H1 (cell line): ENCODE data around the gene LRRC41. TPM values are rescaled to one million over a fixed set of nuclear protein-coding genes. Genes with fewer than 3 reads are reported as not detected.
A peak's percentile ranks its signal among the peaks of the same experiment; 100 is the strongest.
"Not testable (repeated sequence)": the region's sequence is repeated elsewhere in the genome, so short reads cannot be mapped to it uniquely, and the experiment has no call there.

Experiments used
- CTCF ChIA-PET: fragments of 300-600 bp; sonication (Branson Sonifier 250); formaldehyde crosslinking; loops from one replicate; lab custom pipeline; 2021; ENCODE audit not compliant: partially characterized antibody; lab: Charles Lee
- POLR2A ChIA-PET: fragments of 300-600 bp; sonication (Branson Sonifier 250); formaldehyde crosslinking; loops from one replicate; lab custom pipeline; 2021; ENCODE audit warnings: inconsistent platforms; ENCODE audit not compliant: partially characterized antibody; lab: Charles Lee
- DNase-seq, 2 experiments: peaks; one replicate each; pipeline versions ENCODE4 v3.0.0 to v3.0.0-alpha.2; 2010 to 2022; ENCODE audit warnings: low spot score in 2 of 2, low read depth in 1 of 2, mixed read lengths in 1 of 2
- FAIRE-seq: peaks from 2 replicates; lab custom pipeline; 2011; peaks lifted over from hg19 to GRCh38; lab: Jason Lieb, UNC
- H2AFZ ChIP-seq: 2 replicates; pipeline ENCODE4 v1.8.1; 2012; ENCODE audit warnings: low read length, inconsistent platforms
- H2AK5ac ChIP-seq: 2 replicates; pipeline ENCODE4 v1.6.1; 2013; ENCODE audit warnings: low read depth, low read length
- H2BK120ac ChIP-seq: replicated peaks from 2 replicates; pipeline ENCODE3; 2013; ENCODE audit warnings: low read depth, low read length, inconsistent platforms
- H2BK12ac ChIP-seq: 2 replicates; pipeline ENCODE4 v1.6.1; 2013; ENCODE audit warnings: low read depth, low read length
- H2BK15ac ChIP-seq: 2 replicates; pipeline ENCODE4 v1.6.1; 2013; ENCODE audit warnings: low read length
- H2BK20ac ChIP-seq: 2 replicates; pipeline ENCODE4 v1.6.1; 2013; ENCODE audit warnings: low read length
- H2BK5ac ChIP-seq: 2 replicates; pipeline ENCODE4 v1.6.1; 2013; ENCODE audit warnings: low read depth, low read length
- H3K14ac ChIP-seq: 2 replicates; pipeline ENCODE4 v1.6.1; 2013; ENCODE audit warnings: inconsistent platforms; ENCODE audit not compliant: insufficient read length
- H3K18ac ChIP-seq: 2 replicates; pipeline ENCODE4 v1.6.1; 2013; ENCODE audit warnings: low read length; ENCODE audit errors: extremely low read depth
- H3K23ac ChIP-seq: 2 replicates; pipeline ENCODE4 v1.6.1; 2013; ENCODE audit warnings: inconsistent platforms; ENCODE audit not compliant: insufficient read length
- H3K23me2 ChIP-seq: 2 replicates; pipeline ENCODE4 v1.6.1; 2013; ENCODE audit warnings: low read depth, low read length
- H3K27ac ChIP-seq: 2 replicates; pipeline ENCODE4 v1.6.1; 2011; ENCODE audit warnings: low read depth, low read length, inconsistent platforms
- H3K27me3 ChIP-seq, 4 experiments: replicated peaks in 1 of 4; 1 replicate in 1 of 4; 2 replicates in 3 of 4; pipeline versions ENCODE4 v1.6.1 to v1.8.1; 2011 to 2013; ENCODE audit warnings: low read length in 3 of 4, mild to moderate bottlenecking in 3 of 4, inconsistent platforms in 2 of 4, mixed read lengths in 2 of 4, moderate library complexity in 1 of 4; ENCODE audit not compliant: control insufficient read depth in 3 of 4, insufficient read depth in 3 of 4; ENCODE audit errors: extremely low read depth in 1 of 4
- H3K36me3 ChIP-seq, 4 experiments: 2 replicates each; pipeline versions ENCODE4 v1.6.1 to v1.8.1; 2011 to 2013; ENCODE audit warnings: mild to moderate bottlenecking in 4 of 4, low read length in 3 of 4, moderate library complexity in 2 of 4, control low read depth in 1 of 4, inconsistent platforms in 1 of 4; ENCODE audit not compliant: insufficient read depth in 4 of 4, control insufficient read depth in 2 of 4
- H3K4ac ChIP-seq: replicated peaks from 2 replicates; pipeline ENCODE3; 2013; ENCODE audit warnings: low read length, low read depth, mixed read lengths, inconsistent platforms; ENCODE audit not compliant: insufficient read length
- H3K4me1 ChIP-seq, 4 experiments: replicated peaks in 1 of 4; 1 replicate in 1 of 4; 2 replicates in 3 of 4; pipeline versions ENCODE4 v1.6.1 to v1.8.1; 2011 to 2013; ENCODE audit warnings: low read length in 3 of 4, inconsistent platforms in 2 of 4, mixed read lengths in 1 of 4; ENCODE audit not compliant: insufficient read depth in 4 of 4, control insufficient read depth in 3 of 4
- H3K4me2 ChIP-seq, 2 experiments: 2 replicates each; pipeline versions ENCODE4 v1.6.1 to v1.8.1; 2011 to 2013; ENCODE audit warnings: low read depth in 2 of 2, low read length in 2 of 2, control low read depth in 1 of 2, inconsistent platforms in 1 of 2, mild to moderate bottlenecking in 1 of 2; ENCODE audit not compliant: insufficient read depth in 1 of 2
- H3K4me3 ChIP-seq, 4 experiments: fragments of 200-600, 300-600 bp in 1 of 4; sonication (generic), shearing (Covaris generic), sonication (Bioruptor Twin) in 1 of 4; 2 replicates each; pipeline versions ENCODE4 v1.5.1 to v1.8.1; 2011 to 2016; ENCODE audit warnings: low read length in 4 of 4, low read depth in 3 of 4, control low read depth in 2 of 4, inconsistent platforms in 2 of 4, mild to moderate bottlenecking in 2 of 4, mixed read lengths in 1 of 4, moderate library complexity in 1 of 4; ENCODE audit not compliant: insufficient read depth in 2 of 4; ENCODE audit errors: extremely low read depth in 1 of 4
- H3K56ac ChIP-seq: replicated peaks from 2 replicates; pipeline ENCODE3; 2013; ENCODE audit warnings: low read depth, mild to moderate bottlenecking, mixed read lengths, low read length, inconsistent platforms; ENCODE audit not compliant: insufficient read length
- H3K79me1 ChIP-seq: 2 replicates; pipeline ENCODE4 v1.6.1; 2013; ENCODE audit warnings: low read depth, low read length, control low read depth
- H3K79me2 ChIP-seq, 2 experiments: 2 replicates each; pipeline versions ENCODE4 v1.6.1 to v1.8.1; 2012 to 2013; ENCODE audit warnings: low read length in 2 of 2, mild to moderate bottlenecking in 2 of 2, inconsistent platforms in 1 of 2; ENCODE audit not compliant: insufficient read depth in 2 of 2, control insufficient read depth in 1 of 2
- H3K9ac ChIP-seq, 4 experiments: replicated peaks in 1 of 4; 1 replicate in 1 of 4; 2 replicates in 3 of 4; pipeline versions ENCODE4 v1.6.1 to v1.8.1; 2011 to 2013; ENCODE audit warnings: low read depth in 3 of 4, low read length in 3 of 4, control low read depth in 2 of 4, mild to moderate bottlenecking in 2 of 4, moderate library complexity in 2 of 4, inconsistent platforms in 1 of 4; ENCODE audit errors: extremely low read depth in 1 of 4
- H3K9me3 ChIP-seq, 2 experiments: 2 replicates each; pipeline versions ENCODE4 v1.6.1 to v1.8.1; 2012 to 2013; ENCODE audit warnings: mild to moderate bottlenecking in 2 of 2, moderate library complexity in 2 of 2, control low read depth in 1 of 2, inconsistent platforms in 1 of 2, low read depth in 1 of 2, low read length in 1 of 2, mixed read lengths in 1 of 2; ENCODE audit not compliant: insufficient read depth in 2 of 2
- H4K20me1 ChIP-seq, 2 experiments: replicated peaks in 1 of 2; 2 replicates each; pipeline versions ENCODE3 to v1.8.1; 2011 to 2013; ENCODE audit warnings: inconsistent platforms in 2 of 2, low read length in 2 of 2, mild to moderate bottlenecking in 1 of 2; ENCODE audit not compliant: insufficient read depth in 2 of 2, control insufficient read depth in 1 of 2
- H4K5ac ChIP-seq: 2 replicates; pipeline ENCODE4 v1.6.1; 2013; ENCODE audit warnings: low read length, low read depth, mixed read lengths, inconsistent platforms; ENCODE audit not compliant: insufficient read length
- H4K8ac ChIP-seq: 2 replicates; pipeline ENCODE4 v1.8.0; 2013; ENCODE audit warnings: mild to moderate bottlenecking, moderate library complexity, low read length, inconsistent platforms; ENCODE audit not compliant: insufficient read depth; ENCODE audit errors: extremely low read depth
- H4K91ac ChIP-seq: replicated peaks from 2 replicates; pipeline ENCODE3; 2013; ENCODE audit warnings: low read length, mixed read lengths, inconsistent platforms; ENCODE audit not compliant: insufficient read length
- WGBS, 2 experiments: shearing (Covaris generic) in 1 of 2; methylation state at CpG; one replicate each; pipeline versions ENCODE4 v1.1.6 to v1.1.7; 2013 to 2015; ENCODE audit warnings: low lambda C conversion rate in 2 of 2, mixed read lengths in 2 of 2, inconsistent platforms in 1 of 2, low coverage in 1 of 2, missing lambda C conversion rate in 1 of 2; ENCODE audit not compliant: insufficient replicate concordance in 2 of 2, insufficient coverage in 1 of 2, insufficient read length in 1 of 2; ENCODE audit errors: extremely low coverage in 1 of 2, missing lambda C conversion rate in 1 of 2; 5-methylcytosine and 5-hydroxymethylcytosine counted together
- polyA plus RNA-seq, 7 experiments: library from polyadenylated mRNA; depleted of rRNA in 3 of 7; stranded (reverse) in 5 of 7; unstranded in 2 of 7; fragments of >200 nt in 5 of 7; fragments of 200-250 nt in 2 of 7; gene quantifications; 1 replicate in 5 of 7; 2 replicates in 1 of 7; 4 replicates in 1 of 7; pipeline versions ENCODE4 v1.2.1 to v1.2.3, GENCODE V29; 2011 to 2013; ENCODE audit warnings: missing spikeins in 2 of 7, mixed read lengths in 2 of 7
- total RNA-seq: library from RNA; stranded (reverse); fragmentation: NEBNext Ultra II Directional; extraction: Animal tissue kit (Norgen Biotek cat#: 25700); gene quantifications from 2 replicates; pipeline ENCODE4 v1.2.1, GENCODE V29; 2021

Gene LRRC41
- total and polyA plus RNA-seq, 2 of the 8 experiments (the other 6 are each of a cell fraction or from before 2014, with no cell fraction given) = 36.8 to 51.2 TPM

DNA sequence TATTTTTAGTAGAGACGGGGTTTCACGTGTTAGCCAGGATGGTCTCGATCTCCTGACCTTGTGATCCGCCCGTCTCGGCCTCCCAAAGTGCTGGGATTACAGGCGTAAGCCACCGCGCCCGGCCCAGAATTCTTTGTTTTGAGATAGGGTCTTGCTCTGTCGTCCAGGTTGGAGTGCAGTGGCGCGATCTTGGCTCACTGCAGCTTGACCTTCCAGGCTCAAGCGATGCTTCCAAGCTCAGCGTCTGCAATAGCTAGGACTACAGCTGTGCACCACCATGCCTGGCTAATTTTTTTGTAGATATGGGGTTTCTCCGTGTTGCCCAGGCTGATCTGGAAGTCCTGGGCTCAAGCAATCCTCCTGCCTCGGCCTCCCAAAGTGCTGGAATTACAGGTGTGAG, 57.3 kb downstream of the LRRC41 start:
- not testable (repeated sequence) for H3K4ac ChIP-seq, H3K27ac ChIP-seq, H3K9ac ChIP-seq, H2BK12ac ChIP-seq, H2AK5ac ChIP-seq, FAIRE-seq, H4K20me1 ChIP-seq, H3K56ac ChIP-seq, H3K23me2 ChIP-seq, H3K14ac ChIP-seq, H4K8ac ChIP-seq, H3K79me1 ChIP-seq, H2BK20ac ChIP-seq, H3K9me3 ChIP-seq, DNase-seq, H2BK5ac ChIP-seq, H4K5ac ChIP-seq, H3K23ac ChIP-seq, H2AFZ ChIP-seq, H4K91ac ChIP-seq, H2BK120ac ChIP-seq, H3K18ac ChIP-seq, H3K27me3 ChIP-seq
- peaks cover 8 to 19% (median 15%) of the 10 kb centered on the region in 4 experiments for H3K36me3 ChIP-seq
- H3K4me1 ChIP-seq = peaks cover 4 to 15% (median 5%) of the 10 kb centered on the region in 4 experiments; a peak in 5 of 7 replicates
- ChIA-PET POLR2A (interaction anchor here (0.7 to 10.6 kb wide), 13 partner anchors 11 to 111 kb away, joined by 3 to 100 read pairs (median 4); partner anchors contain the start of gene LURAP1), CTCF (interaction anchor here (0.6 to 4.6 kb wide), 7 partner anchors 12 to 98 kb away, joined by 3 to 55 read pairs (median 3); no protein-coding TSS in a partner anchor)
- H2BK15ac ChIP-seq = 0 out of 2 replicates have a peak overlapping the region, but pooled peaks have one; percentile 81
- H3K79me2 ChIP-seq = peaks cover 3 to 22% of the 10 kb centered on the region in 2 experiments
- H3K4me2 ChIP-seq = peak overlapping the region; percentile 84 to 99; a peak in 2 of 4 replicates
- H3K4me3 ChIP-seq = peak overlapping the region in 1 of 4 experiments; percentile 87; a peak in 2 of 8 replicates
- 93% methylated on average over 15 of the region's 17 CpGs; no CpG with 5 or more reads in 1 of the 2 experiments for WGBS, 2 experiments
